Coronary artery (tissue), 2 donors: ENCODE results near the gene IL31RA.

Experiments used
- DNase-seq: peaks from one replicate; pipeline ENCODE4 v3.0.0-alpha.2; 2017; ENCODE audit warnings: low spot score
- H3K27ac ChIP-seq, 2 donors: fragments of 200-600 bp; sonication (generic); one replicate each; pipeline ENCODE4 v1.5.1; 2016 to 2019
- H3K4me3 ChIP-seq: fragments of 200-600 bp; sonication (generic); 2 replicates; pipeline ENCODE4 v1.5.1; 2016; ENCODE audit warnings: mild to moderate bottlenecking, moderate library complexity
- TF ChIP-seq, protein P1 (sequence below): fragments of 200-600 bp; sonication (generic); IDR thresholded peaks from one replicate; pipeline ENCODE4 v1.5.1; 2019; ENCODE audit warnings: antibody characterized with exemption

The IL31RA gene

GRCh38 chr5:55916986-55917385 is 65.8 kb downstream of the IL31RA start:
- TF ChIP-seq, protein P1, sequence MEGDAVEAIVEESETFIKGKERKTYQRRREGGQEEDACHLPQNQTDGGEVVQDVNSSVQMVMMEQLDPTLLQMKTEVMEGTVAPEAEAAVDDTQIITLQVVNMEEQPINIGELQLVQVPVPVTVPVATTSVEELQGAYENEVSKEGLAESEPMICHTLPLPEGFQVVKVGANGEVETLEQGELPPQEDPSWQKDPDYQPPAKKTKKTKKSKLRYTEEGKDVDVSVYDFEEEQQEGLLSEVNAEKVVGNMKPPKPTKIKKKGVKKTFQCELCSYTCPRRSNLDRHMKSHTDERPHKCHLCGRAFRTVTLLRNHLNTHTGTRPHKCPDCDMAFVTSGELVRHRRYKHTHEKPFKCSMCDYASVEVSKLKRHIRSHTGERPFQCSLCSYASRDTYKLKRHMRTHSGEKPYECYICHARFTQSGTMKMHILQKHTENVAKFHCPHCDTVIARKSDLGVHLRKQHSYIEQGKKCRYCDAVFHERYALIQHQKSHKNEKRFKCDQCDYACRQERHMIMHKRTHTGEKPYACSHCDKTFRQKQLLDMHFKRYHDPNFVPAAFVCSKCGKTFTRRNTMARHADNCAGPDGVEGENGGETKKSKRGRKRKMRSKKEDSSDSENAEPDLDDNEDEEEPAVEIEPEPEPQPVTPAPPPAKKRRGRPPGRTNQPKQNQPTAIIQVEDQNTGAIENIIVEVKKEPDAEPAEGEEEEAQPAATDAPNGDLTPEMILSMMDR = no peak
- Histone ChIP-seq H3K4me3 (no peak overlapping the region), H3K27ac (no peak overlapping the region)
- DNase-seq = no peak

- Histone ChIP-seq H3K27ac (no peak overlapping the region), H3K4me3 (no peak overlapping the region)
- peak; percentile 56 for DNase-seq
- TF ChIP-seq, protein P1 = no peak
Observed at GRCh38 chr5:55917402-55918086, 66.4 kb downstream of the IL31RA start.

DNA sequence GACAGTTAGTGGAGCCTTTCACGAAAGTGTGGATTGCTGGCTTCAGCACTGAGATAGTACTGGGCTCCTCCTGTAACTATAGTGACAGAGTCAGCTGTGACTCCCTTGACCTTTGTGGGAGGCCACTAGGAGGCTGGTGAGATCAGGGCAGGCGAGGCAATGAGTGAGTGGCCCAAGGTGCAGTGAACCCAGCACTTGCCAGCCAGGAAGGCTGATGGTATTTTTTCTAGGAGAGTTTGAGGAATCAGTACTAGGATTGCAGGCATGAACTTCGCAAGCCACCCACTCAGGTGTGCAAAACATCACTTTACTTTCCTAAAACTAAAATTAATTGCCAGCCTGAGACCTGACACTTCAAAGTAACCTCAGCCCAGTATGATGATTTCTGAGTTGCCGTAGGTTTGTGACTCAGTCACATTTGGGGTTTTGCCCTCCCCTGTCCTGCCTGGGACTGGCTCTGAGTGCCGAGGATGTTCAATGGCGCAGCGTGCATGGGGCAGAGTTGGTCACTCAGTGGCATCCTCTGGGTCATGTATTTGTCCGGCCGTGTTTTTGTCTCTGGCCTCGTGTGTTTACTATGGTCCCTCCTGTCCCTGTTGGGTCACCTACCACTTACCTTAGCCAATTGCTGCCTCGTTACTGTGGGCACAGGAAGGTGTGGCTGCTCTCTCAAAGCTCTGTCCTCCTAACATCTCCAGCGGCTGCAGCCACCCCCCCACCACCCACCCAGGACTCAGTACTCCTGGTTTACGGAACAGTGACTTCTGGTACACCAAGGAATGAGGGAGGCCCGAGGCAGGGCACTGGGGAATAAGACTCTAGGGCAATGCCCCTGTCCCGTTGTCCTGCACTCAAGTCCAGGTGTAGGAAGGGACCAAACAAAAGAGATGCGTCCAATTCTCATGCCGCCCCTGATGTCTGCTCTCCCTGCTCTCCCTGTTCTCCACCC is 67.2 kb downstream of the IL31RA start:
- TF ChIP-seq, protein P1 = no peak
- DNase-seq = peak; percentile 43

DNA sequence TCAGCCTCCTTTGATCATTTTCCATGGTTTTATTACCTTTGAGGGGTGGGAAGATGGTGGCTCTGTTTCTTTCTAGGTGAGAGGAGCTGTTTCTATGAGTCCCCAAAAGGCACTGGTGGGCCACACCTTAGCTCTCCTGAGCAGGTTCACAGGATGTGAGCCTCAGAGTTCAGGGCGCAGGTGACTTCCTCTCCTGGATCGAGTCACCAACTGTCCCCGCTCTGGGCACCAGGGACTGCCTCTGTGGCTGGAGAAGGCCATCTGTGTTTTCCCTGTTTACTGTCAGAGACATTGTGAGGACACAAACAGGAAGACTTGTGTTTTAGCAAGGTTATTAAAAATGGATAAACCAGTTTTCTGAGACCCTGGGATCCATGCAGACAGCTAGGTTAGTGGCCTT is 68.5 kb downstream of the IL31RA start:
- peak; percentile 33 for DNase-seq

More for the DNA sequence above, 67.2 kb downstream of the IL31RA start:
- Histone ChIP-seq H3K27ac (no peak overlapping the region), H3K4me3 (no peak overlapping the region)

DNA sequence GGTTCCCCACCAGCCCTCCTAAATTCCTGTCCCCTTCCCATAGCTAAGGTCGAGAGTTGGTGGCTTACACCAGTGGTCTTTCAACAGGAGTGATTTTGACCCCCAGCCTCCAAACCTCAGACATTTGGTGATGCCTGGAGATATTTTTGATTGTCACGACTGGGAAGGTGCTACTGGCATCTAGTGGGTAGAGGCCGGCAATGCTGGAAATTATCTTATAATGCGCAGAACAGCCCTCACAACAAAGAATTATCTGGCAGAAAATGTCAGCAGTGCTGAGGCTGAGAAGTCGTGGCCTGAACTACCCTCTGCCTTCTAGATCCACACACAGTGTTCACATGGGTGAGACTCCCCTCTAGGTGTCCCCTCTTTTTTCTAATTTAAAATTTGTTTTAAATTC is 69.6 kb downstream of the IL31RA start:
- TF ChIP-seq, protein P1 = no peak
- DNase-seq = no peak
- Histone ChIP-seq H3K27ac (no peak overlapping the region), H3K4me3 (no peak overlapping the region)

More for the DNA sequence above, 68.5 kb downstream of the IL31RA start:
- TF ChIP-seq, protein P1 = no peak
- no peak overlapping the region for H3K27ac ChIP-seq
- H3K4me3 ChIP-seq = no peak overlapping the region

- no peak for DNase-seq
- no peak overlapping the region for H3K27ac ChIP-seq
Observed at GRCh38 chr5:55921617-55922016, 70.5 kb downstream of the IL31RA start.

More at GRCh38 chr5:55921617-55922016, 70.5 kb downstream of the IL31RA start:
- TF ChIP-seq, protein P1 = no peak
- H3K4me3 ChIP-seq = no peak overlapping the region
